K562 (cell line): ENCODE data around the gene PFN3. TPM values are rescaled to one million over a fixed set of nuclear protein-coding genes. Genes with fewer than 3 reads are reported as not detected.

ENCODE experiments used
- GATAD2B ChIP-seq: fragments of 450-650 bp; IDR thresholded peaks from 2 replicates; pipeline ENCODE4 v1.6.1; 2017; ENCODE audit warnings: mild to moderate bottlenecking, borderline replicate concordance
- ID3 ChIP-seq, 2 experiments: fragments of 250-450 bp in 1 of 2; fragments of 450-650 bp in 1 of 2; sonication (Bioruptor Pico) in 1 of 2; IDR thresholded peaks; 2 replicates each; pipeline versions ENCODE4 v1.6.1 to v1.8.0; 2016 to 2021; ENCODE audit warnings: mild to moderate bottlenecking in 2 of 2, moderate library complexity in 2 of 2, missing compliant biosample characterization in 1 of 2, missing genetic modification characterization in 1 of 2
- KLF1 ChIP-seq: fragments of 450-650 bp; IDR thresholded peaks from 2 replicates; pipeline ENCODE4 v1.6.1; 2016; ENCODE audit warnings: missing genetic modification characterization, missing compliant biosample characterization
- PHF8 ChIP-seq: fragments of 200-600 bp; sonication (generic); IDR thresholded peaks from 2 replicates; pipeline ENCODE4 v1.6.1; 2012; ENCODE audit warnings: mixed run types, mild to moderate bottlenecking, inconsistent platforms, low read length, moderate library complexity, borderline replicate concordance
- POLR2B ChIP-seq: fragments of 450-650 bp; IDR thresholded peaks from 2 replicates; pipeline ENCODE4 v1.6.1; 2018; ENCODE audit warnings: low read depth; ENCODE audit not compliant: partially characterized antibody
- ZBTB40 ChIP-seq, 2 experiments: fragments of 450-650 bp in 1 of 2; sonication (generic) in 1 of 2; formaldehyde crosslinking in 1 of 2; IDR thresholded peaks; 2 replicates each; pipeline versions ENCODE4 v1.7.1 to v1.9.0; 2016 to 2022; ENCODE audit warnings: inconsistent platforms in 1 of 2, mild to moderate bottlenecking in 1 of 2, missing genetic modification reagents in 1 of 2
- ZNF143 ChIP-seq: sonication (generic); formaldehyde crosslinking; IDR thresholded peaks from 2 replicates; pipeline ENCODE4 v1.9.0; 2022; ENCODE audit warnings: mild to moderate bottlenecking, missing genetic modification reagents
- polyA plus RNA-seq, 8 experiments: library from polyadenylated mRNA; depleted of rRNA in 4 of 8; stranded (reverse) in 5 of 8; unstranded in 3 of 8; fragments of >200 nt; fragmentation: Nextera tagmentation in 2 of 8; fragmentation: Illumina TruSeq in 1 of 8; extraction: Ambion mirVana in 2 of 8; extraction: Trizol in 1 of 8; gene quantifications; 2 replicates each; pipeline versions ENCODE4 v1.2.1 to v1.2.3, GENCODE V29; 2011 to 2014; ENCODE audit warnings: inconsistent platforms in 1 of 8, missing spikeins in 1 of 8
- total RNA-seq, 7 experiments: library from RNA; depleted of rRNA in 6 of 7; stranded (reverse); fragments of >200 nt in 6 of 7; fragmentation: Illumina TruSeq in 2 of 7; extraction: Trizol in 2 of 7; gene quantifications; 2 replicates each; pipeline versions ENCODE4 v1.2.1 to v1.2.3, GENCODE V29; 2011 to 2021; ENCODE audit warnings: low replicate concordance in 1 of 7

Gene PFN3
- total and polyA plus RNA-seq, 9 of the 15 experiments (the other 6 are each of a cell fraction or from before 2014, with no cell fraction given), result not detected

GRCh38 chr5:177404641-177405179 lies 4.2 kb upstream of the PFN3 start (continued):
- TF ChIP-seq ZBTB40 (IDR thresholded peaks at IDR 0.05) (0 out of 2 replicates have a peak, but pooled peaks have one; percentile 24), ZBTB40 (CRISPR knock-in tag; IDR thresholded peaks at IDR 0.05) (no peak), KLF1 (tag) (no peak), PHF8 (0 out of 2 replicates have a peak, but pooled peaks have one; percentile 52), ZNF143 (CRISPR knock-in tag) (0 out of 2 replicates have a peak, but pooled peaks have one; percentile 25), ID3 (CRISPR knock-in tag; IDR thresholded peaks at IDR 0.05) (no peak), ID3 (tag; IDR thresholded peaks at IDR 0.05) (peak; percentile 27; the same call in 1 of the 2 replicates), GATAD2B (no peak; the same call in 1 of the 2 replicates), POLR2B (peak; percentile 25)
